ENCODE data around the gene ITK.
A peak's percentile ranks its signal among the peaks of the same experiment; 100 is the strongest.

DNA sequence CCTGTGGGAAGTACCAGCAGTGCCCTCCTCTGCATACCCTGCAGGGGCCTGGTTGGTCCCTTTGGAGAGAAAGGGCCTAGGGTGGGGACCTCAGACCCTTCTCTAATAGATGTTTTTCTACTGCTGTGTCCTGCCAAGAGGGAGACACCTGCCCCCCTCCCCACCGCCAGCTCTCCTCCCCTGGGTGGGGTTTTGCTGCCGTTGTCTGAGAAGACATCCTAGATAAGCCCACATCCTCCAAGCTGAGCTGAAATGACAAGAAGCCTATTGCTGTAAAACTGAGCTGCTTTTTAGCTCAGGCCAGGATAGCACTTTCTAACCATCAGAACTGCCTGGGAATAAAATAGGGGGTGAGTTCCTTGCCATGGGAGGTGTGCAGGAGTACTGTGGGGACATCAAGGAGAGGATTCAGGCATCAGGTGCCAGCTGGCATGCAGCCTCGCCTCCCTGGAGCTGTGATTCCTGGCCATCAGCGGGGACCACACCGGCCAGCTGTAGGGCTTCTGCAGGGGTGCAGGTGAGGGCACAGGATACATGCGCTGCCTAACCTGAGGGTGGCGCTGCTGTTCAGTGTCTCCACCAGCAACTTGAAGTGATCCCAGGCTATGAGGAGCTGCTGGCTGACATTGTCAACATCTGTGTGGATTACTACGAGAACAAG lies 123.2 kb downstream of the ITK start:
- TF ChIP-seq, protein P1, sequence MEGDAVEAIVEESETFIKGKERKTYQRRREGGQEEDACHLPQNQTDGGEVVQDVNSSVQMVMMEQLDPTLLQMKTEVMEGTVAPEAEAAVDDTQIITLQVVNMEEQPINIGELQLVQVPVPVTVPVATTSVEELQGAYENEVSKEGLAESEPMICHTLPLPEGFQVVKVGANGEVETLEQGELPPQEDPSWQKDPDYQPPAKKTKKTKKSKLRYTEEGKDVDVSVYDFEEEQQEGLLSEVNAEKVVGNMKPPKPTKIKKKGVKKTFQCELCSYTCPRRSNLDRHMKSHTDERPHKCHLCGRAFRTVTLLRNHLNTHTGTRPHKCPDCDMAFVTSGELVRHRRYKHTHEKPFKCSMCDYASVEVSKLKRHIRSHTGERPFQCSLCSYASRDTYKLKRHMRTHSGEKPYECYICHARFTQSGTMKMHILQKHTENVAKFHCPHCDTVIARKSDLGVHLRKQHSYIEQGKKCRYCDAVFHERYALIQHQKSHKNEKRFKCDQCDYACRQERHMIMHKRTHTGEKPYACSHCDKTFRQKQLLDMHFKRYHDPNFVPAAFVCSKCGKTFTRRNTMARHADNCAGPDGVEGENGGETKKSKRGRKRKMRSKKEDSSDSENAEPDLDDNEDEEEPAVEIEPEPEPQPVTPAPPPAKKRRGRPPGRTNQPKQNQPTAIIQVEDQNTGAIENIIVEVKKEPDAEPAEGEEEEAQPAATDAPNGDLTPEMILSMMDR (IDR thresholded peaks at IDR 0.05; ENCODE audit: insufficient read depth, low read length, poor library complexity, severe bottlenecking): peak; percentile 27
- TF ChIP-seq EZH2phosphoT487 (conservative IDR thresholded peaks at IDR 0.05; ENCODE audit: low read length): no peak

All from SU-DHL-6 (cell line).